K562 (cell line): ENCODE measurements around the gene ANXA9. TPM values are rescaled to one million over a fixed set of nuclear protein-coding genes. Genes with fewer than 3 reads are reported as not detected.

ENCODE experiments used
- CREM ChIP-seq: IDR thresholded peaks from 2 replicates; pipeline ENCODE4 v1.6.1; 2014; ENCODE audit warnings: antibody characterized with exemption, low read depth
- DPF2 ChIP-seq: fragments of 450-650 bp; IDR thresholded peaks from 2 replicates; pipeline ENCODE4 v1.6.1; 2016
- ETS1 ChIP-seq: conservative IDR thresholded peaks from 2 replicates; pipeline ENCODE4 v1.6.1; 2011; ENCODE audit warnings: low read depth, mild to moderate bottlenecking, low read length; ENCODE audit not compliant: control insufficient read depth
- FOXP1 ChIP-seq: sonication (generic); formaldehyde crosslinking; IDR thresholded peaks from 2 replicates; pipeline ENCODE4 v1.8.0; 2022; ENCODE audit warnings: mild to moderate bottlenecking, missing genetic modification reagents
- MGA ChIP-seq: fragments of 450-650 bp; IDR thresholded peaks from 2 replicates; pipeline ENCODE4 v1.6.1; 2016; ENCODE audit warnings: mild to moderate bottlenecking, moderate library complexity
- SOX6 ChIP-seq: fragments of 450-650 bp; IDR thresholded peaks from 2 replicates; pipeline ENCODE4 v1.6.1; 2014; ENCODE audit warnings: mild to moderate bottlenecking
- polyA plus RNA-seq, 8 experiments: library from polyadenylated mRNA; depleted of rRNA in 4 of 8; stranded (reverse) in 5 of 8; unstranded in 3 of 8; fragments of >200 nt; fragmentation: Nextera tagmentation in 2 of 8; fragmentation: Illumina TruSeq in 1 of 8; extraction: Ambion mirVana in 2 of 8; extraction: Trizol in 1 of 8; gene quantifications; 2 replicates each; pipeline versions ENCODE4 v1.2.1 to v1.2.3, GENCODE V29; 2011 to 2014; ENCODE audit warnings: inconsistent platforms in 1 of 8, missing spikeins in 1 of 8
- total RNA-seq, 7 experiments: library from RNA; depleted of rRNA in 6 of 7; stranded (reverse); fragments of >200 nt in 6 of 7; fragmentation: Illumina TruSeq in 2 of 7; extraction: Trizol in 2 of 7; gene quantifications; 2 replicates each; pipeline versions ENCODE4 v1.2.1 to v1.2.3, GENCODE V29; 2011 to 2021; ENCODE audit warnings: low replicate concordance in 1 of 7

Gene ANXA9
- total and polyA plus RNA-seq, 9 of the 15 experiments (the other 6 are each of a cell fraction or from before 2014, with no cell fraction given), result 0.24 to 1.6 (median 0.57) TPM

- TF ChIP-seq MGA (0 out of 2 replicates have a peak, but pooled peaks have one; percentile 25), ETS1 (no peak), SOX6 (peak; percentile 40), DPF2 (peak; percentile 76), FOXP1 (no peak), CREM (peak; percentile 64)
Observed at GRCh38 chr1:151001602-151002001, 19.5 kb downstream of the ANXA9 start (continued).
